Psoas muscle (tissue), 8 donors: Measurements from ENCODE around the gene TMEM119. TPM values are rescaled to one million over a fixed set of nuclear protein-coding genes. Genes with fewer than 3 reads are reported as not detected.
"Not testable (repeated sequence)": the region's sequence is repeated elsewhere in the genome, so short reads cannot be mapped to it uniquely, and the experiment has no call there.

Experiments used
- ATAC-seq, 4 donors: fragments of 200-7000 bp; cut with Tn5 transposase; one replicate each; pipeline ENCODE4 v1.9.1; 2020; ENCODE audit warnings: moderate library complexity in 3 of 4, mild to moderate bottlenecking in 2 of 4
- DNase-seq, 2 donors: peaks; one replicate each; pipeline ENCODE4 v3.0.0-alpha.2; 2020
- H3K27ac ChIP-seq: fragments of 200-600 bp; one replicate; pipeline ENCODE4 v1.8.0; 2022
- H3K27me3 ChIP-seq, 3 donors: fragments of 200-600 bp in 1 of 3; one replicate each; pipeline versions ENCODE4 v1.6.1 to v1.8.0; 2013 to 2022; ENCODE audit warnings: low read length in 2 of 3, mild to moderate bottlenecking in 2 of 3, moderate library complexity in 1 of 3; ENCODE audit not compliant: insufficient read depth in 3 of 3
- H3K36me3 ChIP-seq, 2 donors: fragments of 200-600 bp in 1 of 2; one replicate each; pipeline versions ENCODE4 v1.6.1 to v1.8.0; 2013 to 2022; ENCODE audit warnings: low read depth in 1 of 2, mild to moderate bottlenecking in 1 of 2, moderate library complexity in 1 of 2; ENCODE audit not compliant: insufficient read depth in 1 of 2
- H3K4me1 ChIP-seq: fragments of 200-600 bp; one replicate; pipeline ENCODE4 v1.8.0; 2022
- H3K4me3 ChIP-seq: fragments of 200-600 bp; one replicate; pipeline ENCODE4 v1.8.0; 2022; ENCODE audit warnings: mild to moderate bottlenecking
- H3K9me3 ChIP-seq: fragments of 200-600 bp; one replicate; pipeline ENCODE4 v1.8.0; 2022
- WGBS, 3 donors: extraction: QIAGEN DNeasy Blood & Tissue Kit; methylation state at CpG; one replicate each; pipeline versions ENCODE4 v1.1.6 to v1.1.7; 2013; 5-methylcytosine and 5-hydroxymethylcytosine counted together
- intact Hi-C, 2 donors: fragments of 100-400 bp; cut with DNase I; formaldehyde crosslinking; loops; one replicate each; pipeline versions ENCODE4 v1.11.0 to v1.14.2; 2022
- polyA plus RNA-seq, 3 donors: library from polyadenylated mRNA; stranded (reverse); fragments of 200-250 nt; gene quantifications; one replicate each; pipeline ENCODE4 v1.2.3, GENCODE V29; 2013
- total RNA-seq, 4 donors: library from RNA; stranded (reverse); fragmentation: NEBNext Ultra II Directional in 2 of 4; extraction: Animal tissue kit (Norgen Biotek cat#: 25700) in 2 of 4; gene quantifications; one replicate each; pipeline versions ENCODE4 v1.2.1 to v1.2.4, GENCODE V29; 2021 to 2023
- TF ChIP-seq, protein P1 (sequence below): fragments of 200-600 bp; IDR thresholded peaks from one replicate; pipeline ENCODE4 v1.8.0; 2022; ENCODE audit warnings: antibody characterized with exemption
- donor health status: healthy with polysubstance abuse.
- donor health status: DM: no; HTN: no; CAD: no; lungs with moderate emphysema.
- donor health status: Bipolar disorder and iron deficiency.
- donor health status: healthy.
- donor health status: DM: yes; HTN: yes; CAD: no.
- donor health status: DM: no; HTN: no; CAD: no.
- donor health status: DM: no; HTN: no; CAD: no.
- donor health status: DM: yes; HTN: yes; CAD: no.

Gene TMEM119
- total and polyA plus RNA-seq, 7 donors, result 0.25 to 2.6 (median 0.36) TPM

DNA sequence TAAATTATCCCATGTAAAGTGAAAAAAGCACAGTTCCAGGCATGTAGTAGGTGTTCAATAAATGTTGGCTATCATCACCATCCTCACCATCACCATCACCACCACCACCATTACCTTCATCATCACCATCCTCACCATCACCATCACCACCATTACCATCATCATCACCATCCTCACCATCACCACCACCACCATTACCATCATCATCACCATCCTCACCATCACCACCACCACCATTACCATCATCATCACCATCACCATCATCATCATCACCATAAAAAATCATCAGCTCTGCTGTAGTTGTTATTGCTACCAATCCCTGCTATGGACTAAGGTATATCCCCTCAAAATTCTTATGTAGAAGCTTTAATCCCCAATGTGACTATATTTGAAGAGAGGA lies 20.4 kb downstream of the TMEM119 start:
- TF ChIP-seq, protein P1, sequence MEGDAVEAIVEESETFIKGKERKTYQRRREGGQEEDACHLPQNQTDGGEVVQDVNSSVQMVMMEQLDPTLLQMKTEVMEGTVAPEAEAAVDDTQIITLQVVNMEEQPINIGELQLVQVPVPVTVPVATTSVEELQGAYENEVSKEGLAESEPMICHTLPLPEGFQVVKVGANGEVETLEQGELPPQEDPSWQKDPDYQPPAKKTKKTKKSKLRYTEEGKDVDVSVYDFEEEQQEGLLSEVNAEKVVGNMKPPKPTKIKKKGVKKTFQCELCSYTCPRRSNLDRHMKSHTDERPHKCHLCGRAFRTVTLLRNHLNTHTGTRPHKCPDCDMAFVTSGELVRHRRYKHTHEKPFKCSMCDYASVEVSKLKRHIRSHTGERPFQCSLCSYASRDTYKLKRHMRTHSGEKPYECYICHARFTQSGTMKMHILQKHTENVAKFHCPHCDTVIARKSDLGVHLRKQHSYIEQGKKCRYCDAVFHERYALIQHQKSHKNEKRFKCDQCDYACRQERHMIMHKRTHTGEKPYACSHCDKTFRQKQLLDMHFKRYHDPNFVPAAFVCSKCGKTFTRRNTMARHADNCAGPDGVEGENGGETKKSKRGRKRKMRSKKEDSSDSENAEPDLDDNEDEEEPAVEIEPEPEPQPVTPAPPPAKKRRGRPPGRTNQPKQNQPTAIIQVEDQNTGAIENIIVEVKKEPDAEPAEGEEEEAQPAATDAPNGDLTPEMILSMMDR, result no peak
- no peak overlapping the region for H3K4me3 ChIP-seq
- no peaks in the 10 kb centered on the region for H3K4me1 ChIP-seq
- DNase-seq (no peak), ATAC-seq (no peak)
- H3K27me3 ChIP-seq, result no peaks in the 10 kb centered on the region
- H3K9me3 ChIP-seq, result no peaks in the 10 kb centered on the region
- no peaks in the 10 kb centered on the region for H3K36me3 ChIP-seq
- H3K27ac ChIP-seq, result no peak overlapping the region
- intact Hi-C loops, result no loop called here

- TF ChIP-seq, protein P1, result no peak
- H3K36me3 ChIP-seq, result no peaks in the 10 kb centered on the region
- ATAC-seq (peak; percentile 35 to 83 (median 67)), DNase-seq (no peak)
- H3K27me3 ChIP-seq, result no peaks in the 10 kb centered on the region
- H3K4me1 ChIP-seq, result no peaks in the 10 kb centered on the region
- intact Hi-C loops, result no loop called here
- H3K4me3 ChIP-seq, result no peak overlapping the region
- H3K9me3 ChIP-seq, result no peaks in the 10 kb centered on the region
- WGBS, 3 donors, result 44 to 56% (median 55%) methylated on average over 6 of the region's 6 CpGs
- H3K27ac ChIP-seq, result no peak overlapping the region
Observed at GRCh38 chr12:108576660-108577234, 21.1 kb downstream of the TMEM119 start.

DNA sequence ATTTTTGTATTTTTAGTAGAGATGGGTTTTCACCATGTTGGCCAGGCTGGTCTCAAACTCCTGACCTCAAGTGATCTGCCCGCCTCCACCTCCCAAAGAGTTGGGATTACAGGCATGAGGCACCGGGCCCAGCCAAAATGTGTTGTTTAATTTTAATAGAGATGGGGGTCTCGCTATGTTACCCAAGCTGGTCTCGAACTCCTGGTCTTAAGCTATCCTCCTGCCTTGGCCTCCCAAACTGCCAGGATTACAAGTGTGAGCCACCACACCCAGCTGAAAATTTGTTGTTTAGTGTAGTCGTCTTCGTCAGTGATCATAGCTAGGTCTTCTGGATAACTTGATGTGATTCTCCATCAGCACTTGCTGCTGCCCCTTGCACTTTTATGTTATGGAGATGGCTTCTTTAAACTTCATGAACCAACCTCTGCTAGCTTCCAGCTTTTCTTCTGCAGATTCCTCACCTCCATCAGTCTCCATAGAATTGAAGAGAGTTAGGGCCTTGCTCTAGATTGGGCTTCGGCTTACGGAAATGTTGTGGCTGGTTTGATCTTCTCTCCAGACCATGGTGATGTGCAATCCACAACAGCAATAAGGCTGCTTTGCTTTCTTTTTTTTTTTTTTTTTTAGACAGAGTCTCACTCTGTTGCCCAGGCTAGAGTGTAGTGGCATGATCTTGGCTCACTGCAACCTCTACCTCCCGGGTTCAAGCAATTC lies 22.5 kb downstream of the TMEM119 start:
- H3K4me1 ChIP-seq, result no peaks in the 10 kb centered on the region
- H3K4me3 ChIP-seq, result no peak overlapping the region
- no peaks in the 10 kb centered on the region for H3K36me3 ChIP-seq
- DNase-seq (no peak), ATAC-seq (no peak)
- H3K27me3 ChIP-seq, result no peaks in the 10 kb centered on the region
- intact Hi-C loops, result loop anchor here in 1 of 2 donors (2.0 kb wide), 1 partner anchor 41 kb away; no protein-coding TSS in a partner anchor
- H3K9me3 ChIP-seq, result no peaks in the 10 kb centered on the region
- TF ChIP-seq, protein P1, result no peak
- 87 to 93% (median 93%) methylated on average over 9 of the region's 9 CpGs for WGBS, 3 donors
- no peak overlapping the region for H3K27ac ChIP-seq

GRCh38 chr12:108574276-108574675 lies 23.6 kb downstream of the TMEM119 start:
- not testable (repeated sequence) for H3K9me3 ChIP-seq, H3K4me3 ChIP-seq, H3K4me1 ChIP-seq, H3K27me3 ChIP-seq, DNase-seq, H3K27ac ChIP-seq, ATAC-seq
- intact Hi-C loops, result loop anchor here in 1 of 2 donors (2.0 kb wide), 1 partner anchor 43 kb away; no protein-coding TSS in a partner anchor
- peaks cover 3 to 11% of the 10 kb centered on the region in 2 donors for H3K36me3 ChIP-seq
- 93 to 100% (median 97%) methylated on average over 1 of the region's 1 CpG for WGBS, 3 donors

DNA sequence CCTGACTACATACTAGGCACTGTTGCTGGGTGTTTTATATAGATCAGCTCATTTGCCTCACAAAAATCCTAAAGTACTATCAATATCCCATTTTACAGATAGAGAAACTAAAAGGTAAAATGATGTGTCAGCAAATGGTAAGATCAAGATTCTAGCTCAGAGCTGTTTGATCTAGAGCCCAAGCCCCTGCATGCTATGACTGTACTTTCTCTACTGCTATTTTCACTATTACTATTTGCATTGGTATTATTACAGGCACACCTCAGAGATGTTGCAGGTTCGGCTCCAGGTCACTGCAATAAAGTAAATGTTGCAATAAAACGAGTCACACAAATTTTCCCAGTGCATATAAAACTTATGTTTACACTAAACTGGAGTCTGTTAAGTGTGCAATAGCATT lies 24.6 kb downstream of the TMEM119 start:
- DNase-seq (no peak), ATAC-seq (no peak)
- Histone ChIP-seq H3K36me3 (peaks cover 10 to 20% of the 10 kb centered on the region in 2 donors), H3K27me3 (no peaks in the 10 kb centered on the region), H3K4me3 (no peak overlapping the region), H3K9me3 (no peaks in the 10 kb centered on the region), H3K4me1 (no peaks in the 10 kb centered on the region), H3K27ac (no peak overlapping the region)
- TF ChIP-seq, protein P1, result no peak
- 75 to 84% (median 76%) methylated on average over 2 of the region's 2 CpGs for WGBS, 3 donors
- intact Hi-C loops, result no loop called here
